ENCODE data around the gene ACTMAP.

GRCh38 chr19:40692212-40692551 is 58.1 kb downstream of the ACTMAP start:
- TF ChIP-seq POLR2A (IDR thresholded peaks at IDR 0.05), result no peak
- no peak for TF ChIP-seq CTCF (IDR thresholded peaks at IDR 0.05)
